Fibroblast of lung (primary cell): ENCODE measurements around the gene PGM5.

Experiments used
- CTCF ChIP-seq, 2 donors: IDR thresholded peaks in 1 of 2; conservative IDR thresholded peaks in 1 of 2; 1 replicate in 1 of 2; 2 replicates in 1 of 2; pipeline ENCODE4 v1.5.1; 2011 to 2012; ENCODE audit warnings: low read length in 2 of 2, control low read depth in 1 of 2, inconsistent platforms in 1 of 2, low read depth in 1 of 2, mild to moderate bottlenecking in 1 of 2
- EZH2 ChIP-seq: IDR thresholded peaks from 2 replicates; pipeline ENCODE4 v1.5.1; 2012; ENCODE audit warnings: low read length, control low read depth, mild to moderate bottlenecking; ENCODE audit errors: missing control alignments

GRCh38 chr9:68437785-68438184 lies 81.4 kb downstream of the PGM5 start:
- TF ChIP-seq CTCF (conservative IDR thresholded peaks at IDR 0.05 in 1 of 2, IDR thresholded peaks at IDR 0.05 in 1 of 2; ENCODE audit: low read depth in 1 of 2, low read length in 2 of 2) (no peak), EZH2 (no peak)
